Measurements from ENCODE around the gene WDFY4.

WDFY4 gene

GRCh38 chr10:48771234-48771633 is 86.6 kb downstream of the WDFY4 start:
- TF ChIP-seq RAD21 (IDR thresholded peaks at IDR 0.05; ENCODE audit: low read depth) (no peak), EGR1 (IDR thresholded peaks at IDR 0.05) (no peak), CEBPB (IDR thresholded peaks at IDR 0.05) (no peak), TCF12 (IDR thresholded peaks at IDR 0.05; ENCODE audit: low read depth) (no peak), REST (IDR thresholded peaks at IDR 0.05; ENCODE audit: low read depth) (no peak)

- TF ChIP-seq EP300 (IDR thresholded peaks at IDR 0.05; ENCODE audit: borderline replicate concordance): no peak
- no peak for TF ChIP-seq FOXM1 (IDR thresholded peaks at IDR 0.05; ENCODE audit: borderline replicate concordance, low read depth)
- TF ChIP-seq YY1 (IDR thresholded peaks at IDR 0.05; ENCODE audit: low read depth): no peak
- TF ChIP-seq TAF1 (IDR thresholded peaks at IDR 0.05; ENCODE audit: low read depth): no peak
- no peak for TF ChIP-seq MAX (IDR thresholded peaks at IDR 0.05)
- no peak for TF ChIP-seq TCF12 (IDR thresholded peaks at IDR 0.05; ENCODE audit: low read depth)
- TF ChIP-seq RAD21 (IDR thresholded peaks at IDR 0.05; ENCODE audit: low read depth): no peak
- no peak for TF ChIP-seq CEBPB (IDR thresholded peaks at IDR 0.05)
- TF ChIP-seq NFIC (IDR thresholded peaks at IDR 0.05): no peak
Observed at GRCh38 chr10:48772059-48772458, 87.4 kb downstream of the WDFY4 start.

DNA sequence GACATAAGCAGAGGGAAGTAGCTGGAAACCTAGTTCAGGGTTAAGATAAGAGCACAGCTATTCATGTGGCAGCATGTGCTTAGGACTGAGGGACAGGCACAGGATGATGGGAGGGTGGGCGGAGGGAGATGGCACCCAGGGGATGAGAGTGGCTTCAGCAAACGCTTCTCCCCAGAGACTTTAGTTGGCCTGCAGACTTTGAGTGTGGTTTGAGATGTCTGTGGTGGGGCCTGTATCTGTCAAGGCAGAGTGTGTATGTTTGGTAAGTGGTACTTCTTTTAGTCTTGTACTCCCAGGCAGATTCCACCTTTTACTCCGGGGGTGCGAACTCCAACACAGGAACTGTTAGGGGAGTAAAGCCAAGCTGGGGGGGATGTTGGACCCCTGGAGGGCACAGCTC is 88.9 kb downstream of the WDFY4 start:
- TF ChIP-seq TAF1 (IDR thresholded peaks at IDR 0.05; ENCODE audit: low read depth) (no peak), EGR1 (IDR thresholded peaks at IDR 0.05) (no peak), FOXM1 (IDR thresholded peaks at IDR 0.05; ENCODE audit: borderline replicate concordance, low read depth) (no peak), NFIC (IDR thresholded peaks at IDR 0.05) (no peak), EP300 (IDR thresholded peaks at IDR 0.05; ENCODE audit: borderline replicate concordance) (no peak), YY1 (IDR thresholded peaks at IDR 0.05; ENCODE audit: low read depth) (no peak), ZBTB7A (IDR thresholded peaks at IDR 0.05; ENCODE audit: low read depth) (no peak), TEAD4 (IDR thresholded peaks at IDR 0.05) (no peak)
- TF ChIP-seq, protein P1, sequence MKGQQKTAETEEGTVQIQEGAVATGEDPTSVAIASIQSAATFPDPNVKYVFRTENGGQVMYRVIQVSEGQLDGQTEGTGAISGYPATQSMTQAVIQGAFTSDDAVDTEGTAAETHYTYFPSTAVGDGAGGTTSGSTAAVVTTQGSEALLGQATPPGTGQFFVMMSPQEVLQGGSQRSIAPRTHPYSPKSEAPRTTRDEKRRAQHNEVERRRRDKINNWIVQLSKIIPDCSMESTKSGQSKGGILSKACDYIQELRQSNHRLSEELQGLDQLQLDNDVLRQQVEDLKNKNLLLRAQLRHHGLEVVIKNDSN (IDR thresholded peaks at IDR 0.05): no peak

DNA sequence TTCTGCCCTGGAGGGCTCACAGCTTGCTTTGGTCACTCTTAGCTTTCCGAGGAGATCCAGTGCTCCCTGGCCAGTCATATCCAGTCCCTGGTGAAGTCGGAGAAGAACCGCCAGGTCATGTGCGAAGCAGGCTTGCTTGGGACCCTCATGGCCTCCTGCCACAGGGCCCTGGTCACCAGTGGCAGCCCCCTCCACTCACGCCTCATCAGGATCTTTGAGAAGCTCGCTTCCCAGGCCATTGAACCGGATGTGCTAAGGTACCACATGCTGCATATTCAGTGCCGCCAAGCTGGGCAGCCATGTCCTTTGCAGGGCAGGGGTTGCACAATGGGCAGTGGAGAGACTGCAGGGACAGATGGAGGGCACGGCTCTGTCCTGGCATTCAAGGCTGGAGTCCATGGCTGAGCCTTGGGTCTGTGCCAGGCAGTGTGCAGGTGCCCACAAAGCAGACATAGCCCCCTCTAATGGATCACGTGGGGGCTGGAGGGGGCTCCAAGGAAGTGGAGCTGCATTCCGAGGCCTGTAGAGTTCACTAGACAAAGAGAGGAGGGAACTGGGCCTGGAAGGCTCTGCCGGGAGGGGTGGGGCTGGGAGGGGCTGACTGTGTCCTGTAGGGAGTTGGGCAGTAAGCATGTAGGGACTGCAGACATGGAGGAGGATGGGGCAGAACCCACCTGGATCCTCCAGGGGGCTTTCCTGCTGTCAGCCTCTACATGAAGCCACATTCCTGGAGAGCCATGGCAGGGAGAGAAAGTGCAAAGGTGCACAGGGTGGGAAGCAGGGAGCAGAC is 89.9 kb downstream of the WDFY4 start:
- TF ChIP-seq EGR1 (IDR thresholded peaks at IDR 0.05) (no peak), TAF1 (IDR thresholded peaks at IDR 0.05; ENCODE audit: low read depth) (no peak), CREB1 (IDR thresholded peaks at IDR 0.05; ENCODE audit: low read depth) (no peak), MAX (IDR thresholded peaks at IDR 0.05) (no peak), FOXM1 (IDR thresholded peaks at IDR 0.05; ENCODE audit: borderline replicate concordance, low read depth) (no peak), REST (IDR thresholded peaks at IDR 0.05; ENCODE audit: low read depth) (no peak), CEBPB (IDR thresholded peaks at IDR 0.05) (no peak), EP300 (IDR thresholded peaks at IDR 0.05; ENCODE audit: borderline replicate concordance) (no peak), ZBTB7A (IDR thresholded peaks at IDR 0.05; ENCODE audit: low read depth) (no peak), TCF12 (IDR thresholded peaks at IDR 0.05; ENCODE audit: low read depth) (no peak), NFIC (IDR thresholded peaks at IDR 0.05) (no peak), YY1 (IDR thresholded peaks at IDR 0.05; ENCODE audit: low read depth) (no peak), TEAD4 (IDR thresholded peaks at IDR 0.05) (no peak), RAD21 (IDR thresholded peaks at IDR 0.05; ENCODE audit: low read depth) (no peak)
- TF ChIP-seq, protein P1 (IDR thresholded peaks at IDR 0.05): no peak

DNA sequence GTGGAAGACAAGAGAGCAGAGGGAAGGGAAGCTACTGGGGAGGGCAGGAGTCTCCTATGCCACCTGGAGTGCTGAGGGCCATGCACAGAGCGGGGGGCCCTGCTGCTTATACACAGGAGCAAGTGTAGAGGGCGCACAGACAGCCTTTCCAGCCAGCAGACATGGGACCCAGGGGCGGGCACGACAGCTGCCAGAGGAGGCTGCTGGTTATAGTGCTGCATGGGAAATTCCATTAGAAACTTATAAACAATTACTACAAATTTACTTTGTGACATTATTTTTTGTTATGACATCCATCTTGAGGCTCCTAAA is 90.5 kb downstream of the WDFY4 start:
- TF ChIP-seq TCF12 (IDR thresholded peaks at IDR 0.05; ENCODE audit: low read depth) (no peak), MAX (IDR thresholded peaks at IDR 0.05) (no peak), NFIC (IDR thresholded peaks at IDR 0.05) (no peak), EP300 (IDR thresholded peaks at IDR 0.05; ENCODE audit: borderline replicate concordance) (no peak), REST (IDR thresholded peaks at IDR 0.05; ENCODE audit: low read depth) (no peak), CREB1 (IDR thresholded peaks at IDR 0.05; ENCODE audit: low read depth) (no peak), YY1 (IDR thresholded peaks at IDR 0.05; ENCODE audit: low read depth) (no peak)

Data from Ishikawa (cell line).